ENCODE measurements around the gene SHC4.

SHC4 gene

DNA sequence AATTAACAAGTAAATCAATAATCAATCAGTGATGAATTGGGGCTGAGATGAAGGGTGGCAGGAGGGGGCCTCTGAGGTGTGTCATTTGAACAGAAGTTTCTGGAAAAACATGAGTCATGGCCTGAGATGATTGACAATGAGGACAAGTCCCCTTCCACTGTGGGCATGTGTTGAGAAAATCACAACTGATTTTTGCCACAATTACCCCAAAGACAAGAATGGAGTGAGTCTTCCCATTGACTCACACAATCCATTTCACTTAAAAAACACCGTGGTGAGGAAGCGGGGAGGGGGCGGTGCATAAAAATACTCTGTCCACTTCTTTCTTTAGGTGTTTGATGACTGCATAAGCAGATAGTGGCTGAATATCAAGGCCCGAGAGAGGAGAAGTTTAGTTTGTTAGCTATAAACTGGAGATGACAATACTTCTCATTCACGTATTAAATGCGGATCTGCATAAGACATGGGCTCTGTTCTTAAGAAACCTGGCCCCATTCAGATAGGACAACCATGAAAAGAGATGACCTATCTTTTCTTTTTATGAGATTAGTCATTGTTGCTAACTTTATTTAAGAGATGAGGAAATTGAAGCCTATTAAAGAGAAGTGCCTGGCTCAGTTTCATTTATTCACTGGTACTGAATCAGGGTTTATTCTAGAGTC lies 34.7 kb downstream of the SHC4 start:
- peak overlapping the region in 1 of 2 donors; percentile 76 for H3K27ac ChIP-seq
- no peak for DNase-seq (ENCODE audit: low spot score)
- TF ChIP-seq, protein P1, sequence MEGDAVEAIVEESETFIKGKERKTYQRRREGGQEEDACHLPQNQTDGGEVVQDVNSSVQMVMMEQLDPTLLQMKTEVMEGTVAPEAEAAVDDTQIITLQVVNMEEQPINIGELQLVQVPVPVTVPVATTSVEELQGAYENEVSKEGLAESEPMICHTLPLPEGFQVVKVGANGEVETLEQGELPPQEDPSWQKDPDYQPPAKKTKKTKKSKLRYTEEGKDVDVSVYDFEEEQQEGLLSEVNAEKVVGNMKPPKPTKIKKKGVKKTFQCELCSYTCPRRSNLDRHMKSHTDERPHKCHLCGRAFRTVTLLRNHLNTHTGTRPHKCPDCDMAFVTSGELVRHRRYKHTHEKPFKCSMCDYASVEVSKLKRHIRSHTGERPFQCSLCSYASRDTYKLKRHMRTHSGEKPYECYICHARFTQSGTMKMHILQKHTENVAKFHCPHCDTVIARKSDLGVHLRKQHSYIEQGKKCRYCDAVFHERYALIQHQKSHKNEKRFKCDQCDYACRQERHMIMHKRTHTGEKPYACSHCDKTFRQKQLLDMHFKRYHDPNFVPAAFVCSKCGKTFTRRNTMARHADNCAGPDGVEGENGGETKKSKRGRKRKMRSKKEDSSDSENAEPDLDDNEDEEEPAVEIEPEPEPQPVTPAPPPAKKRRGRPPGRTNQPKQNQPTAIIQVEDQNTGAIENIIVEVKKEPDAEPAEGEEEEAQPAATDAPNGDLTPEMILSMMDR (IDR thresholded peaks at IDR 0.05), result no peak
- no peak overlapping the region for H3K4me3 ChIP-seq

DNA sequence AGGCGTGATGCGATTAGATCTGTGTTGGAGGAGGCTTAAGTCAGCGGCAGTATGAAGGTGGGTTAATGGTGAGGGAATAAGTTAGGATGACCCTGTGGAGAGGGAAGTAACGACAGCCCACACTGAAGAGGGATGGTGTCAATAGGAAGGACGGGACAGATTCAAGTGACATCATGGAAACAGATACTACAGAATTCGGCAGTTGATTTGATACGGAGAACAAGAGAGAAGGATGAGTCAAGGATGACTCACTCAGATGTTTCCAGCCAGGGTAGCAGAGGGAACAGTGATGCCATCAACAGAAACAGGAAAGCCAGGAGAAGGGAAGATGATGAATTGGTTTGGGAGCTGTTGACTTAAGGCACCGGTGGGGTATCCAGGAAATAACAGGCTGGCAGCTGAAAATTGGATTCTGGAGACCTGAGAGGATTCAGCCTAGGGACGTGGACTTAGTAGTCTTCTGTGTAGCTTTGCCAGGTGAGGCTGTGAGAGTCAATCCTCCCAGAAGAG lies 38.0 kb downstream of the SHC4 start:
- Histone ChIP-seq H3K27ac (peak overlapping the region in 1 of 2 donors; percentile 66), H3K4me3 (peak overlapping the region; percentile 3)
- TF ChIP-seq, protein P1 (IDR thresholded peaks at IDR 0.05), result no peak
- DNase-seq (ENCODE audit: low spot score), result no peak

DNA sequence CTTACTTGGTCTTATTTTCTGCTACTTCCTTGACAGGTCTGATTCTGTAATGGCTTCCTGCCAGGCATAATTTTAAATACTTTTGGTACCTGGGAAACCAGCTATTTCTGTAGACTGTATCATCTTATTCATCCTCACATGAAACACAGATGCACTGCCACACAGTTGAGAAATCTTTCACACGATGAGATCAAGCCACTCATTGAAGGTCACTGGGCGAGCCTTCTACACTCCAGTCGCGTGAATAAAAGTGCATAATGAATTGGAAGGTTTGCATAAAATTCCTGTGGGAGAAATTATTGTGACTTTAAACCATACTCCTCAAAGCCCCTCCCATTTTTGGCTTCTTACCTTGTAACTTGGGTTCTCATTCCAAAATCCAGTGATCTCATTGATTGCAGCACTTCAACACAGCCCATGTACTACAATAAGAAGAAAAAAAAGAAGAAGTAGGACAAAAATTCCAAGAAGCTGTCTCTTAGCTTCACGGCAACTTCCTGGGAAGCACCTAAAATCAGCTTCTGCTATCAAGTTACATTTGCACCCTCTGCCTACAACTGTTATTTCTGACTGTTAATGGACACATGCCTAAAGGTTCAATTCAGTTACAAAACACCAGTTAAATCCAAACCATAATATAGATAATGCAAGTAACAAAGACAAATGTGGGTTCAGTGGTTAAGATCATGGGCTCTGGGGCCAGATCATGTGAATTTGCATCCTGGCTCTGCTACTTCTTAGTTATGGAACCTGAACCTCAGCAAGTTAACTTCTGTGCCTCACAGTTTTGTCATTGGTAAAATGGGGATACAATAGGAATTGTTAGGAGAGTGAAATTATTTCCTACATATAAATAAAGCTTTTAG lies 39.0 kb downstream of the SHC4 start:
- no peak overlapping the region for H3K27ac ChIP-seq
- TF ChIP-seq, protein P1 (IDR thresholded peaks at IDR 0.05), result no peak
- H3K4me3 ChIP-seq, result no peak overlapping the region
- no peak for DNase-seq (ENCODE audit: low spot score)

DNA sequence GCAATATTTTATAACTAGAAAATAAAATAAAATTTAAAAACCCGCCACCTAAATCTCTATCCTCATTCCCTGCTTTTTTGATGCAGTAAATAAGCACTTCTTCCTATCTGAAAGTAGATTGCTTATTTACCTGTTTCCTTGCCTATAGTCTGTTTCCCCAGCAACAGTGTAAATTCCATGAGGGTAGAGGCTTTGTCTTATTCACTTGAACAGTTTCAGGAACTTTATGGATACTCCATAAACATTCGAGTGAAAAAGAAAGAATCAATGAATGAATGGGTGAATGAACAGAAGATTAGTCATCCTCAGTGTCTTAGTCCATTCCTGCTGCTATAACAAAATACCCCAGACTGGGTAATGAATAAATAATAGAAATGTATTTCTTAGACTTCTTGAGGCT lies 41.7 kb downstream of the SHC4 start:
- no peak overlapping the region for H3K4me3 ChIP-seq
- DNase-seq (ENCODE audit: low spot score), result no peak
- no peak overlapping the region for H3K27ac ChIP-seq
- TF ChIP-seq, protein P1 (IDR thresholded peaks at IDR 0.05), result no peak

DNA sequence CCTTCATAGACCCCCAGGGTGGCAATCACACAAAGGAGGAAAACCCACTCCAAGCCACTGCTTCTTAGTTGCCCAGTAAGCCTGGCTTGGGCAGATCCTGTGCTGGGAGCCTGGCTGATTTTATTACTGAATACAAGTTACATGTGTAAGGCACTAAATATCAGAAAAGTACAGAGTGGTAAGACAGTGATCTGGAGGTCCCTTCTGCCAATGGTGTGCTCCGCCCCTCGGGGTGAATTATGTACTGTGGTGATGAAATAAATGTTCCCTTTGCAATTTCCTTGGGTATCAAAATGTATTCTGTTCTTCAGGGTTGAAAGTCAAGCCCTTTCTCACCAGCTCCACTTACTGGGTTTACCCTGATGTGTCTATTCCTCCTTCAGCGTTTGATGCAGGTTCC lies 47.0 kb downstream of the SHC4 start:
- no peak for DNase-seq (ENCODE audit: low spot score)
- Histone ChIP-seq H3K27ac (no peak overlapping the region), H3K4me3 (no peak overlapping the region)
- TF ChIP-seq, protein P1 (IDR thresholded peaks at IDR 0.05), result no peak

DNA sequence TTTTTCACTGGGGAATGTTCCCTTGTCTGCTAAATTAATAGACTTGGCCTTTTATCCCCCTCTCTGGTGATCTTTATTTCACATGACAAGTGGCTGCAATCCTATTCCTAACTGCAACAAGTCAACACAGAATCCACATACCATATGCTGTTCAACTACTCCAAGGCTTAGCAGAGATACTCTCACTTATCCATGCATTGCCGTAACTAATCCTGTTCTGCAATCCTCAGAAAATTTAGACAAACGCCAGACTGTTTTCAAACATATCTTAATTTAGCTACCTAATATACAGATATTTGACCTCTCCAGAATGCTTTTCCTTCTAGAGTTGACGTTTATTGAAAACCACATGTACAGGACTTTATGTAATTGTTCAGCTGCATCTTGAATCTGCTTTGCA lies 47.9 kb downstream of the SHC4 start:
- TF ChIP-seq, protein P1 (IDR thresholded peaks at IDR 0.05), result no peak
- H3K4me3 ChIP-seq, result no peak overlapping the region
- H3K27ac ChIP-seq, result no peak overlapping the region
- no peak for DNase-seq (ENCODE audit: low spot score)
